GM12874 (cell line): ENCODE data around the gene COX6B1.

ENCODE experiments used
- TF ChIP-seq, protein P1 (sequence below): IDR thresholded peaks from 2 replicates; pipeline ENCODE4 v1.5.1; 2011; ENCODE audit warnings: low read depth, mild to moderate bottlenecking, control low read depth, low read length, moderate library complexity; ENCODE audit not compliant: insufficient read depth

The COX6B1 gene, protein sequence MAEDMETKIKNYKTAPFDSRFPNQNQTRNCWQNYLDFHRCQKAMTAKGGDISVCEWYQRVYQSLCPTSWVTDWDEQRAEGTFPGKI

DNA sequence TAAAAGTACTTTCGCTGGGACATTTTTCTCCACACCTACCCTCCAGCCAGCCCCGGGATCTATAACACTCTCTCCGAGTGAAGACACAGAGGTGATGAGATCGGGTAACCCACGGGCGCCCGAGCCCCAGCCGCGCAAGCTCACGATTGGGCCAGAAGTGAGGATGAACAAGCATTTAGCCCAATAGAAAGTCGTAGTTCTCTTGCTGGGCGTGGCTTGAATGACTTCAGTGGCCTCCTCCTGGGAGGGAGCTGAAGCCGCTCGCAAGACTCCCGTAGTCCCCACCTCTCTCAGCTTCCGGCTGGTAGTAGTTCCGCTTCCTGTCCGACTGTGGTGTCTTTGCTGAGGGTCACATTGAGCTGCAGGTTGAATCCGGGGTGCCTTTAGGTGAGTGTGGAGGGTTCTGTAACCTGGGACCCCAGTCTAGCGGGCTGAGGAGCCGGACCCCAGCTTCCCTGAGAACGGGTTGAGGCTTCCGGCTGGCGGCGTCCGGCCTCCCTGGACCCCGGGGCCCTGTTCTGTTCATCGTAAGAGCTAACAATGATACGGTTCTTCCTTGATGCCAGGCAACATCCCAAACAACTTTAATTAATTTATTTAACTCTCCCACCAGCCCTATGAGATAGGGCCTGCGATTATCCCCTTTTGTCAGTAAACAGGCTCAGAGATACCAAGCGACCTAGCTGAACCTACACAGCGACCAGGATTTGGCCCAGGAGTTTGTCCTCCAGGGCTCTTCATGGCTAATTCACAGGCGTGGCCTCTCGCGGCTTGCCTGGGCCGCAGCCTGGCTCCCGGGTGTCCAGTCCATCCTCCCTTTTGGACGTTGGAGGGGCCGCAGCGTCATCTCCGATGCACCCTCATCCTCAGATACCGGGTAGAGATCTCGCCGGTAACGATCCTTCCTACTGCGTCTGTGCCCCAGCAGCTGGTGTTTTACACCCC is at the start of gene COX6B1:
Gene COX6B1, plus strand, starts transcription at position 307 of the 945 bp plus-strand sequence. CDS start 2,921 bp downstream, outside the sequence.
- TF ChIP-seq, protein P1, sequence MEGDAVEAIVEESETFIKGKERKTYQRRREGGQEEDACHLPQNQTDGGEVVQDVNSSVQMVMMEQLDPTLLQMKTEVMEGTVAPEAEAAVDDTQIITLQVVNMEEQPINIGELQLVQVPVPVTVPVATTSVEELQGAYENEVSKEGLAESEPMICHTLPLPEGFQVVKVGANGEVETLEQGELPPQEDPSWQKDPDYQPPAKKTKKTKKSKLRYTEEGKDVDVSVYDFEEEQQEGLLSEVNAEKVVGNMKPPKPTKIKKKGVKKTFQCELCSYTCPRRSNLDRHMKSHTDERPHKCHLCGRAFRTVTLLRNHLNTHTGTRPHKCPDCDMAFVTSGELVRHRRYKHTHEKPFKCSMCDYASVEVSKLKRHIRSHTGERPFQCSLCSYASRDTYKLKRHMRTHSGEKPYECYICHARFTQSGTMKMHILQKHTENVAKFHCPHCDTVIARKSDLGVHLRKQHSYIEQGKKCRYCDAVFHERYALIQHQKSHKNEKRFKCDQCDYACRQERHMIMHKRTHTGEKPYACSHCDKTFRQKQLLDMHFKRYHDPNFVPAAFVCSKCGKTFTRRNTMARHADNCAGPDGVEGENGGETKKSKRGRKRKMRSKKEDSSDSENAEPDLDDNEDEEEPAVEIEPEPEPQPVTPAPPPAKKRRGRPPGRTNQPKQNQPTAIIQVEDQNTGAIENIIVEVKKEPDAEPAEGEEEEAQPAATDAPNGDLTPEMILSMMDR: no peak

DNA sequence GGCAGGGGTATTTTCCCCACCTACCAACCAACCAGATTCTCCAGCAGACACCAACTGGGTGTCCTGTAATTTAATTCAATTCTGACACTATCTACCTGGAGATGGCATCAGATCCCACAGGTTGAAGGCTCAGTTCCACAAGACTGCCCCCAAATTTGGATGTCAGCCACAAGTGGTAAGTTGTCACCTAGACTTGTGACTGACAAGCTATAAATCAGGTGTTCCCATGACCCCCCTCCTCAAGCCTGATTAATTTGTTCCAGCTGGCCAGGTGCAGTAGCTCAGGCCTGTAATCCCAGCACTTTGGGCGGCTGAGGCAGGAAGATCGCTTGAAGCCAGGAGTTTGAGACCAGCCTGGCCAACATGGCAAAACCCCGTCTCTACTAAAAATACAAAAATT is 46.2 kb upstream of the COX6B1 start:
- TF ChIP-seq, protein P1: no peak

DNA sequence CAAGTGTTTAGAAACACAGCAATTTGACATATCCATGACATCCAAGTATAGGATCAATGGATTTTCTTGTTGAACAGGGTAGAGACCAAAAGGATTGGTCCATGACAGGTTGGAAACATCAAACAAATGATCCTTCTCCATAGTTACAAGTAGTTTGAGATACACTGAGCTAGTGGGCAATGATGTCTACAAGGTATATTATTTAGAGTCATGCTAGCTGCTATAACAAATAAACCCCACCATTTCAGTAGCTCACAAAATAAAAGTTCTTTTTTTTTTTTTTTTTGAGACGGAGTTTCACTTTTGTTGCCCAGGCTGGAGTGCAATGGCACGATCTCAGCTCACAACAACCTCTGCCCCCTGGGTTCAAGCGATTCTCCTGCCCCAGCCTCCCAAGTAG is 40.5 kb upstream of the COX6B1 start:
- TF ChIP-seq, protein P1: no peak

DNA sequence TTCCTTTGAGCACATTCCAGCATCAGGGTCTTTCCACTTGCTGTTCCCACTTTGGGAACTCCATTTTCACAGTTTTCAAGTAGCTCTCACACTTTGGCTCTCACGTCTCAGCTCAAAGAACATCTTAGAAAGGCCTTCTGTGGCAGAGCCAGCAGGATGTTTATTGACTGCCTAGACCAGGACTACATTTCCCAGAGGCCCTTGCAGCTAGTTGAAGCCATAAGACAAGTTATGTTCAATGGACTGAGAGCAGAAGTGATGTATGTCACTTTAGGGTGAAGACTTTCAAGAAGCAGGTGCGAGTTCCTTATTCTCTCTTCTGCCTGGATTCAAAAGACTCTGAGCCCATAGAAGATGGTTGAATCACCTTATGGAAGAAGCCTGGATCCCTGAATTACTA is 39.9 kb upstream of the COX6B1 start:
- TF ChIP-seq, protein P1: no peak

DNA sequence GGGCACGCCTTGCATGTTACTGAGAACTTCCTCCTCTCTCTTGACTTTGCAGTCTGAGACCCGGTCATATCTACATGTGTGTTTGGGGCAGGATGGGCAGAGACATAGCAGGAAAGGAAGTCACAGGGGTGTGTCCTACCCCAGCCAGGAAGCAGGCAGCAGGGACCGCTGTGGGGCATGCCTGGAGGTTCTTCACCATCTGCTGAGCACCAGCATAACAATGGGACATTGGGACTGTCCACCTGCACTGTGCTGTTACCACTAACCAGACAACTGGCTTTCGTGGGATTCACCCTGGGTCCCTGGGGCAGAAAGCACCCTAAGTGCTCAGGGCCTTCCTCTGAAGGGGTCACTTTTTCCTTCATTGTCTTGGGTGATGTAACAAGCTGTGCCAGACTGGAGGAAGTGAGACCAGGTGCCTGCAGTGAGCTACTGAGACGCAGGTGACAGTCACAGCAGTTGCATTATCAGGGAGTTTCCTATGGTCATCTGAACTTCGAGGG is 38.2 kb upstream of the COX6B1 start:
- TF ChIP-seq, protein P1: no peak

DNA sequence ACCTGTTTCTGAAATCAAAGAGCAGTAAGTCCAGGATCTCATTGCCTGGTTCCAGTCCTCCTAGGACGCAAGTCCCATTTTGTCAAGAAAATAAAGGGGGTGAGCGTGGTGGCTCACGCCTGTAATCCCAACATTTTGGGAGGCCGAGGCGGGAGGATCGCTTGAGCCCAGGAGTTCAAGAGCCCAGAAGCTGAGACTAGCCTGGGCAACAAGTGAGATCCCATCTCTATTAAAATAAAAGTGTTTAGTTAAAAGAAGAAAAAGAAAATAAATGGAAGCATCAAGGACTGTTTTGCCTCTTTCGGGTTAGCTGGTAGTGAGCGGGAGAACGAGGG is 35.9 kb upstream of the COX6B1 start:
- TF ChIP-seq, protein P1: no peak

DNA sequence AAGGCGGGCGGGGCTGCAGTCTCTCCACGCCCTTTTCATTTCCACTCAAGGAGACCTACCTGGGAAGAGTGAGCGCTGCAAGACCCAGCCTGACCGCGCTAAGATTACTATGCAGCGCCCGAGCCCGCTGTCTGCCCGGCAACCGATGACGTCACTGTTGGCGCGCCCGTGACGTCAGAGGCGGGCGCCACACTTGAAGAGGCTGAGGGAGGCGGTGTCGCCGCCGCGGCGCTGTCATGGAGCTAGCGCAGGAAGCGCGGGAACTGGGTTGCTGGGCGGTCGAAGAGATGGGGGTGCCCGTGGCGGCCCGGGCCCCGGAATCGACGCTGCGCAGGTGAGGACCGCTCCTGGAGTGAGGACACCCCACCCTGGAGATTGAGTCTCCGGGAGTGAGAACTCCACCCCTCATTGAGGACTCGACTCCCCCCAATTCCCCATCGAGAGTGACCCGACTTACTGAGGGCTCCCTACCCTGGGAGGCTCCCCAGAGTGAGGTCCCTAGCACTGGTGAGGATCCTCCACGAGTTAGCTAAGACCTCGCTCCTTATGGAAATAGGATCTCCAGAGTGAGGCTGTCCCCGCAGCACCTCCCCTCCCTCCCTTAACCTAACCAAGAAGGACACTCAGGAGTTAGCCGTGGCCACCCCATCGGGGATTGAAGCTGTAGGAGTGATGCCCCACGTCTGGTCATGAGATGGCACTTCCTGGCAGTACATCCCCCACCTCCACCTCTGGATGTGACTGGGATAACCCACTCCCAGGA is 35.4 kb upstream of the COX6B1 start, which contains the start of gene HAUS5:
Gene HAUS5, plus strand, starts transcription at position 177 of the 763 bp plus-strand sequence. Its CDS starts 60 bp downstream, at position 237.
- TF ChIP-seq, protein P1: no peak
